GM18861 (cell line): Measurements from ENCODE around the gene DDX51.

Source experiments
- ATAC-seq: cut with Tn5 transposase; IDR thresholded peaks from one replicate; pipeline ENCODE4 v1.9.1; 2021; ENCODE audit not compliant: unreplicated experiment

Gene DDX51

DNA sequence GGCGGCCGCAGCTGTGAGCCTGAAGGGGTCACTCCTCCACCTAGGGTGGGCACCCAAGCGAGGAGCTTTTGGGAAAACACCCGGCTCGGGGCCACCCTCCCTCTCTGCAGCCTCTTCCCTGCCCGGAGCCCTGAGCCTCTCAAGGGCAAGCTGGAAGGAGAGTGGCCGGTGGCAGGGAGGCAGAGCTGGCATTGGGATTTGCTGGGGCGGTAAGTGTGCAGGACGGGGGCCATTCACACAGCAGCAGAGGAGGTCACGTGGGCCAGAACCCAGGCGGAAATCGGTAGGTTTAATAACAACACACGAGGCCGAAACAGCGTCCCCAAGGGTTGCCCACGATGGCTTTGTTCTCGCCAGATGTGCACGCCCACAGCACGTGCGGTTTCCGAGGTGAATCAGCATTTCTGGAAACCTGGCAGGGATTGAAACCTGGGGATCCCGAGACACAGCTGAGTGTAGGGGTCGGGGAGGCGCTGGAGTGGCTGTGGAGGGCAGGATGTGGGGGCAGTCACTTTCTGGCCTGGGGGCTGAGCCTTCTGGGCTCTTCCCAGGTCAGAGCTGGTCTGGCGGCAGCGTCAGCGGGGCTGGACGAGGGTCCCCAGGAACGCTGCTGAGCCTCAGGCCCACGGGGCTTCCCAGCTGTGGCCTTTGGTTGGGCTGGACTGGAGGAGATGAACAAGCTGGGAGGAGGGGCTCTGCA is 23.6 kb upstream of the DDX51 start:
- ATAC-seq, result no peak

GRCh38 chr12:132166801-132167591 is 22.9 kb upstream of the DDX51 start:
- no peak for ATAC-seq

DNA sequence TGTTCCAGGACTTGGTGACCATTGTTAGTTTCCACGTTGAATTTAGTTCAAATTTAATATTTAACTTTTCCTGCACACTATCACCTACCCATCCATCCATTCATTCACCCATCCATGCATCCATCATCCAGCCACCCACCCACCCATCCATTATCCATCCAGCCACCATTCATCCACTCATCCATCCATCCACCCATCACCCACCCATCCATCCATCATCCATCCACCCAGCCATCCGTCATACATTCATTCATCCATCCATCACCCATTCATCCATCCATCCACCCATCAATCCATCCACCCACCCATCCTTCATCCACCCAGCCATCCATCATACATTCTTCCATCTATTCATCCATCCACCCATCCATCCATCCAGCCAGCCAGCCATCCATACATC is 22.0 kb upstream of the DDX51 start:
- ATAC-seq, result no peak

GRCh38 chr12:132165584-132165983 is 21.5 kb upstream of the DDX51 start:
- no peak for ATAC-seq

- no peak for ATAC-seq
These were observed 20.3 kb upstream of the DDX51 start for GRCh38 chr12:132164426-132164825.

- no peak for ATAC-seq
These were observed 19.8 kb upstream of the DDX51 start for GRCh38 chr12:132163911-132164288.

GRCh38 chr12:132163041-132163910 is 19.2 kb upstream of the DDX51 start:
- ATAC-seq, result no peak

DNA sequence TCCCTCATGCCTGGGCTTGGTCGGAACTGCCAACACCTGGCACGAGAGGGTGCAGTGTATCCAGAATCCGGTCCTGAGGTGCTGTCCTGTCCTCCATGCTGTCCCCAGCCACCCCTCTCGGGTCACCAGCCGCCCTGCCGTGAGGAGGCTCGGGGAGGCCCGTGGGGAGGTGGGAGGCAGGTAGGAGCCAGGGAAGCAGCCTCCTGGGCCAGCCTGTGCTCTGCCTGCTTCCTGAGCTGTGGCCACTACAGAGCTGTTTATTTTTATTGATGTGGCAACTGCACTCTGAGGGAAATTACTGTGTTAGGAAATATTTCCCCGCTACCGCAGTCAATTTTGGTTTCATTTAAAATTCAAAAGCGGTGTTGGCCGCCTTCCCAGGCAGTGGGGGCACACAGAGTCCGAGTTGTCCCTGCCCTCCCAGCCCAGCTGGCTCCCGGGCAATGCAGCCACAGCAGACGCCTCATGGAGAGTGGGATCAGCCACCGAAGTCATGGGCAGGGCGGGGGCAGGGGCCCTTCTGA is 18.5 kb upstream of the DDX51 start:
- ATAC-seq, result no peak

DNA sequence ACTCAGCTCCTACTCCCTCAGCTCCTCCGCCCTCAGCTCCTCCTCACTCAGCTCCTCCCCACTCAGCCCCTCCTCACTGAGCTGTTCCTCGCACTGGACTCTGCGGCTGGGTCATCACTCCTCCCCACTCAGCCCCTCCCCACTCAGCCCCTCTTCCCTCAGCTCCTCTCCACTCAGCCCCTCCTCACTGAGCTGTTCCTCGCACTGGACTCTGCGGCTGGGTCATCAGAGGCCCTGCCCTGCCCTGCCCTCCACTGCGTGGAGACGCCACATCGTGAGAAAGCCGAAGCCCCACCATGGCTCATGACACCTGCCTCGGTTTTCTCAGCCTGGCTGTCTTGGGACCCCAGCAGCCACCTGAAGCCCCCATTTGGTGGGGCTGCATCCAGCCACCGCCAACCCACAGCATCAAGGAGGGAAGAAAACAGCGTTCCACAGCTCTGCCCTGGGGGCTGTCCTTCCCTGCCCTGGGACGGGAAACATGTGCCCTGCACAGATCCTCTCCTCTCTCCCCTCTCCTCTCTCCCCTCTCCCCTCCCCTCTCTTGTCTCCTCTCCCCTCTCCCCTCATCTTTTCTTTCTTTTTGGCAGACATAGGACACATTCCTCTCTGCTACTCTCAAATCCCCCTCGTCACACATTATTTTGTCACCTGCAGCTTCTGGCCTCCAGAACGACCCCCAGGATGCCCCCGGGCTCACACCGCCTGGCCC is 17.8 kb upstream of the DDX51 start:
- ATAC-seq, result no peak

DNA sequence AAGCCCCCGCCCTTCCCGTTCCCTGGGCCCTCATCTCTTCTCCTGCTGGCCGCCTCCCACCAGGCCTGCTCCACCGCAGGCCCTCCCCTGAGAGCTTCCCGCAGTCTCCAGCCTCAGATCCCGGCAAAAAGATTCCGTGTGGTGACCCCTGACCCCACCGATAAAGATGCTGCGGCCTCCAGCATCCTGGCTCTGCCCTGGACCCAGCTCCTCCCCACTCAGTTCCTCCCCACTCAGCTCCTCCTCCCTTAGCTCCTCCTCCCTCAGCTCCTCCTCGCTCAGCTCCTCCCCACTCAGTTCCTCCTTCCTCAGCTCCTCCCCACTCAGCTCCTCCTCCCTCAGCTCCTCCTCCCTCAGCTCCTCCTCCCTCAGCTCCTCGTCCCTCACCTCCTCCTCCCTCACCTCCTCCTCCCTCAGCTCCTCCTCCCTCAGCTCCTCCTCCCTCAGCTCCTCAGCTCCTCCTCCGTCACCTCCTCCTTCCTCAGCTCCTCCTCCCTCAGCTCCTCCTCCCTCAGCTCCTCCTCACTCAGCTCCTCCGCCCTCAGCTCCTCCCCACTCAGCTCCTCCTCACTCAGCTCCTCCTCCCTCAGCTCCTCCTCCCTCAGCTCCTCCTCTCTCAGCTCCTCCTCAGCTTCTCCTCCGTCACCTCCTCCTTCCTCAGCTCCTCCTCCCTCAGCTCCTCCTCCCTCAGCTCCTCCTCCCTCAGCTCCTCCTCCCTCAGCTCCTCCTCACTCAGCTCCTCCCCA is 17.1 kb upstream of the DDX51 start:
- ATAC-seq, result no peak

- ATAC-seq, result no peak
These were observed 16.5 kb upstream of the DDX51 start for GRCh38 chr12:132160601-132161035.

GRCh38 chr12:132160016-132160415 is 15.9 kb upstream of the DDX51 start:
- no peak for ATAC-seq

DNA sequence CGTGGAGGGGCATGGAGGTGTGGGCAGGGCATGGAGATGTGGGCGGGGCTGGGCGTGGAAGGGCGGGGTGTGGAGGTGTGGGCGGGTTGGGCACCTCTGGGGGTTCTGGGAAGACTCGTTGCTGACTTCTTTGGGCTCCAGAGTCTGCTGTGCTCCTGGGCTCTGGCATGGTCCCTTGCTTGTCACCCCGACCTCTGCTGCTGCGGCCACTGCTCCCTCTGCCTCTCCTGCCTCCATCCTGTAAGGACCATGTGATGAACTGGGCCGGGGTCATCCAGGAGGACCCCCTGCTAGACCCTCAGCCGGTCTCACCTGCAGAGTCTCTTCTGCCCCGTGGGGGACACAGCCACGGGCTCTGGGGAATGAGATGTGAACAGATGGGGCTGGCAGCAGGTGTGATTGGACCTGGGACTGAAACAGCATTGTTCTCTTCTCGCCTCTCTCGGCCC is 15.5 kb upstream of the DDX51 start:
- ATAC-seq, result no peak

DNA sequence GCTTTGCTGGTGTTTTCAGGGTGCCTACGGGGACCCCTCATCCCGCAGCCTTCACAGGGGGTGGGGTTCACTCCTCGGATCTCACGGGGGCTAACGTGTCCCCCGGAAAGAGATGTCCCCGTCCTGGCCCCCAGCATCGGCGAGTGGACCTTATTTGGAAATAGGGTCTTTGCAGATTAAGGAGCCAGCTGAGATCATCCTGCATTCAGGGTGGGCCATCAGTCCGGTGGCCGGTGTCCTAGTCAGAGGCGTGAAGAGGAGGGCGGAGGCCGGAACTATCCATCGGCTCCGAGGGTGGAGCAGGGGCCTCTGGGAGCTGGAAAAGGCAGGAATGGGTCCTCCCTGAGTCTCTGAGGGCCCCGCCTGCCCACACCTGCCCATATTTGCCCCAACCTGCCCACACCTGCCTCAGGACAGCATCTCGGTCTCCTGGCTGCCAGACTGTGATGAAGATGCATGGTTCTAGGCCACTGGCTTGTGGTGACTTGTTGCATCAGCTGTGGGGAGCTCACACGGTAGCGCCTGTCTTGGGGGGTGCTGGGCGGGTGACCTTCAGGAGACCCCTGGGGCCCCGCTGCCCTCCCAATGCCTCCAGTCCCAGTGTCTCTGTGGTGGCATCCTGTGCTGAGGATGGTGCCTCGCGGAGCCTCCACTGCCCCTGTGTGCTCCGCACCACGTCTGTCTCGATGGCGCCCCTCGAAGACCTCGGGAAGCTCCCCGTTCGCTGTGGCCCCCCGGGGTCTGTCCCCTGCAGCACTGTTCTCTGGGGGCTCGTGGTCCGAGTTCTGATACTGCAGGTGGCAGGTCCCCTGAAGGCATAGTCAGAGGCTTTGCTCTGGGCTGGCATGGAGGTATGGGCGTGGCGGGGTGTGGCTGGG is 14.8 kb upstream of the DDX51 start:
- ATAC-seq, result no peak

DNA sequence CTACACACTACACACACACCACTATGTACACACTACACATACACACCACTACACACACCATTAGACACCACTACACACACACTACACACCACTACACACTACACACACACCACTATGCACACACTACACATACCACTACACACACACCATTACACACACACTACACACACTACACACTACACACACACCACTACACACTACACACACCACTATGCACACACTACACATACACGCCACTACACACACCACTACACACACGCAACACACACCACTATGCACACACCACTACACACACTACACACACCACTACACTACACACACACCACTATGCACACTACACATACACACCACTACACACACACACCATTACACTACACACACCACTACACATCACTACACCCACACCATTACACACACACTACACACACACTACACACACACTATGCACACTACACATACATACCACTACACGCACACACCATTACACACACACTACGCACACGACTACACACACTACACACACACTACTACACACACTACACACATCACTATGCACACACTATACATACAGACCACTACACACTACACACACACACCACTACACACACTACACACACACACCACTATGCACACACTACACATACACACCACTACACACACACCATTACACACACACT is 13.8 kb upstream of the DDX51 start:
- no peak for ATAC-seq

GRCh38 chr12:132156573-132157325 is 12.6 kb upstream of the DDX51 start:
- no peak for ATAC-seq

GRCh38 chr12:132155771-132156572 is 11.9 kb upstream of the DDX51 start:
- ATAC-seq, result no peak
